ENCODE results near the gene TMPRSS6. TPM values are rescaled to one million over a fixed set of nuclear protein-coding genes. Genes with fewer than 3 reads are reported as not detected.

Gene TMPRSS6
- not detected for total RNA-seq
- not detected for polyA plus RNA-seq
- long read RNA-seq, donor 1, result 0 reads
- long read RNA-seq, donor 2, result 0 reads
- long read RNA-seq, donor 3, result 0 reads
- long read RNA-seq, donor 4, result 0 reads

DNA sequence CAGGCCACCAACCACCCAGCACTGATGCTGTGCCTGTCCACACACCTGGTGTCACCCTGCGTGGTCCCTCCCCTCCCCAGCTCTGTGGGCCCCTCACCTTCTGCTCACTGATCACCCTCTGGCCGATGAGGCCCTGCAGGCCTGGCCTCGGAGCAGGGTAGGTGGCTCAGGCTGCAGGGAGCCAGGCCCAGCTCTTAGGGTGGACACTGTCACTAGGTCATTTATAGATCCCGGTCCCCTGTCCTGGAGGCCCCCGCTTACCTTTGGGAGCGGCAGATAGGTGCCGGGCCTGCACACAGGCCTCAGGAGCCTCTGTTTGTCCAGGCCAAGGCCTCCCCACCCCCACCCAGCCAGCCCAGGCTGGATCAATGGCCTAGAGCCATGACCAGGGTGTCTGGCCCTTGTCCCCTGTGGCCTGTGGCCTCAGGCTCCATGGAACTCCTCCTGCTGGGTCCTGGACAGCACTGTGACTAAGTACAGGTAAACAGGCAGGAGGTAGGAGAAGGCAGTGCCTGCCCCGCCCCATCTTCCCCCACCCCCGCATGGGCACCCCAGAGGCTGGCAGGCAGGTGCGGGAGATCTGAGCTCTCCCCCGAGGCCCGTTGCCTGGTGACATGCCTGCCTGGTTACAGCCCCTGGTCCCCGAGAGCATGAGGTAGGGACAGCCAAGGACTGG, at the start of gene TMPRSS6:
TMPRSS6 (minus strand) TSS at position 472 of the 676 bp plus-strand sequence. CDS start 6,296 bp downstream, outside the sequence.
- WGBS, result 83% methylated on average over 13 of the region's 13 CpGs
- ATAC-seq (peak in 1 of 2 donors; percentile 9), DNase-seq (peak in 1 of 3 donors; percentile 28)
- H3K9me3 ChIP-seq (ENCODE audit: control insufficient read depth, low read length), result no peaks in the 10 kb centered on the region
- H3K4me1 ChIP-seq (ENCODE audit: control insufficient read depth, insufficient read depth, low read length), result no peaks in the 10 kb centered on the region
- no peak within 1 kb of the TSS for H3K4me3 ChIP-seq (ENCODE audit: low read length)
- H3K27ac ChIP-seq (ENCODE audit: low read length), result no peak within 1 kb of the TSS
- H3K27me3 ChIP-seq (ENCODE audit: control insufficient read depth, insufficient read depth), result no peaks in the 10 kb centered on the region
- intact Hi-C loops (cut with DNase I), result no loop called here

- ATAC-seq (no peak), DNase-seq (no peak)
- H3K4me3 ChIP-seq (ENCODE audit: low read length), result no peak overlapping the region
- no peaks in the 10 kb centered on the region for H3K4me1 ChIP-seq (ENCODE audit: control insufficient read depth, insufficient read depth, low read length)
- H3K9me3 ChIP-seq (ENCODE audit: control insufficient read depth, low read length), result no peaks in the 10 kb centered on the region
- H3K27ac ChIP-seq (ENCODE audit: low read length), result no peak overlapping the region
- H3K27me3 ChIP-seq (ENCODE audit: control insufficient read depth, insufficient read depth), result no peaks in the 10 kb centered on the region
- WGBS, result 79% methylated on average over 5 of the region's 5 CpGs
- intact Hi-C loops (cut with DNase I), result no loop called here
Measured at GRCh38 chr22:37158963-37159290, 49.4 kb upstream of the TMPRSS6 start.

DNA sequence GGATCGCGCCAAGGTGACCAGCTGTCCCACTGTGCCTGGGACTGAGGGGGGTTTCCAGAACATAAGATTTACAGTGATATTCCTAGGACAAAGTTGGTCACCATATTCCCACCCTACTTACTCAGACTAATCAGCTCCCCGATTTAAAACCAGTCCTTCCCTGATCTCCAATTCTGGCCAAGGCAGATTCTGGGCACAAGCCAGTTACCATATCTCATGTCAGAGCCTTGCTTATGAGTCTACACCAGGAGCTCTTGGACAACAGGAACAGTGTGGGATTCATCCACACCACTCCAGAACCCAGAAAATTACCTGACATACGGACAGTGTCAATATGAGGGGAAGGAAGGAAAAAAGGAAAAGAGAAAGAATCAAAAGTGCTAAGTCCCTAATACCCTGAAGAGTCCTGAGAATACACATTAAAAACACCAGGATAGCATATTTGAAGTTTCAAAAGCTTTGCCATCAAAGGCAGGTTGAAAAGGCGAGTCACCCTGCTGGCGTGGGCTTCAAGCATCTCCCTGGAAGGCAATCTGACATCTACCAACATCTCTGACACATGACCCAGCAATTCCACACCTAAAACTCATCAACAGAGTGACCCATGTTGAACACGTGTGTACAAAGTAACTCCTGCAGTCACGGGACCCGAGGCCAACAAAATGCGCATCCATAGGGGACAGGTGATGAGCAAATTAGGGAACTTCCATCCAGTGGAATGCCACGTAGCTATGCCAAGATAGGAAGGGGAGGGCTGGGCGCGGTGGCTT, 48.2 kb upstream of the TMPRSS6 start:
- ATAC-seq, result no peak
- no peaks in the 10 kb centered on the region for H3K9me3 ChIP-seq (ENCODE audit: control insufficient read depth, low read length)
- H3K27ac ChIP-seq (ENCODE audit: low read length), result no peak overlapping the region
- intact Hi-C loops (cut with DNase I), result no loop called here
- H3K27me3 ChIP-seq (ENCODE audit: control insufficient read depth, insufficient read depth), result no peaks in the 10 kb centered on the region
- H3K4me3 ChIP-seq (ENCODE audit: low read length), result no peak overlapping the region
- DNase-seq, result peak in 1 of 3 donors; percentile 42
- H3K4me1 ChIP-seq (ENCODE audit: control insufficient read depth, insufficient read depth, low read length), result no peaks in the 10 kb centered on the region
- WGBS, result 77% methylated on average over 13 of the region's 13 CpGs

GRCh38 chr22:37156686-37157435, 47.3 kb upstream of the TMPRSS6 start:
- Histone ChIP-seq H3K27ac (ENCODE audit: low read length) (no peak overlapping the region), H3K4me1 (ENCODE audit: control insufficient read depth, insufficient read depth, low read length) (no peaks in the 10 kb centered on the region), H3K9me3 (ENCODE audit: control insufficient read depth, low read length) (no peaks in the 10 kb centered on the region), H3K27me3 (ENCODE audit: control insufficient read depth, insufficient read depth) (no peaks in the 10 kb centered on the region), H3K4me3 (ENCODE audit: low read length) (no peak overlapping the region)
- DNase-seq, result peak in 1 of 3 donors; percentile 28
- 78% methylated on average over 13 of the region's 13 CpGs for WGBS
- intact Hi-C loops (cut with DNase I), result no loop called here
- no peak for ATAC-seq

DNA sequence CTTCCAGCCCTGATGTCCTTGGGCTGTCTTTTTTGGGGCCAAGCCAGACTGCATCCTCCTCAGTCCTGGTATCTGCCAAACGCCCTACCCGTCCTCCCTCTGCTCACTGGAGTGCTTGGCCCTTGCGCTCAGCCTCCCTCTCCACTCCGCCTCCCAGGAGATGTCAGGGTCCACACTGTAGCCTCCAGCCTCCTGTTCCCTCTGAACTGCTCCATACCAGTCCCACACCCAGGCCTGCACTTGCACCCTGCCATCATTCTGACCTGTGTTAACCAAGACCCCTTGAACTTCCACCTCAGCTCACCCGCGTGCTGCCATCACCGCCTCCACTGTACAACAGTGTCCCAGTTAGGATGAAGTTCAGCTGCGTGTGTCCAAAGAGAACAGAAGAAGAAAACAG, 46.5 kb upstream of the TMPRSS6 start:
- ATAC-seq, result no peak
- Histone ChIP-seq H3K9me3 (ENCODE audit: control insufficient read depth, low read length) (no peaks in the 10 kb centered on the region), H3K27me3 (ENCODE audit: control insufficient read depth, insufficient read depth) (no peaks in the 10 kb centered on the region), H3K4me3 (ENCODE audit: low read length) (no peak overlapping the region), H3K27ac (ENCODE audit: low read length) (no peak overlapping the region), H3K4me1 (ENCODE audit: control insufficient read depth, insufficient read depth, low read length) (no peaks in the 10 kb centered on the region)
- peak in 1 of 3 donors; percentile 23 for DNase-seq
- 93% methylated on average over 8 of the region's 8 CpGs for WGBS
- intact Hi-C loops (cut with DNase I), result no loop called here

DNA sequence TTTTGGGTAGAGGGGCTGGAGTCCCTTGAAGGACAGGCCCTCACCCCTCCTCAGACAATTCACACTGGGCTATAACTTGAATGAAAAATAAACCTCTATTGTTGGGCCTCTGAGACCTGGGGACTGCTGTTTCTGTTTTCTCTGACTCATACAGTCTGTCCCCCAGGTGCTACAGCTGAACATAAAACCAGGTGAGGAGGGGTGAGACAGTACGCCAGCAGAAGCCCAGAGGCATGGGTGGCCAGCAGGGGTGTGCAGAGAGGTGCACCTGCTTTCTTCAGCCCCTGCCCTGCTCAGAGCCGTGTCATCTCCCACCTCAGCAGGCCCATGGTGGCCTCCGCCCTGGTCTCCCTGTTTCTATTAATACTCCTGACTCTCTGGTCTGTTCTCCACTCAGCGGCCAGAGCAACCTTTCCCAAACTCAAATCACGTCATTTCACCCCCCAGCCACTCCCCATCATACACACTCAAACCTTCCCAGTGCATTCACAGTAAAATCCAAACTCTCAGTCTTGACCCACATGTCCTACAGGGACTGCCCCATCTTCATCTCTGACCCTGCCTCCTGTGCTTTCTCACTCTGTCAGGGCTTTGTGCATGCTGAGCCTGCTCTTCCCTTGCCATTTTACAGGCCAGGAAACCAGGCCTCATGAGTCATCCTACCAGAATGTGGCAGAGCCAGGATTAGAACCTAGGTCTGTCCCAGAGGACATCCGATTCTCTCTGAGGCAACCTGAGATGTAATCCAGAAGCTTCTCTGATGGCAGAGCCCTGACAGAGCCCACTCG, 45.6 kb upstream of the TMPRSS6 start:
- Histone ChIP-seq H3K27me3 (ENCODE audit: control insufficient read depth, insufficient read depth) (no peaks in the 10 kb centered on the region), H3K4me3 (ENCODE audit: low read length) (no peak overlapping the region), H3K27ac (ENCODE audit: low read length) (no peak overlapping the region), H3K4me1 (ENCODE audit: control insufficient read depth, insufficient read depth, low read length) (no peaks in the 10 kb centered on the region), H3K9me3 (ENCODE audit: control insufficient read depth, low read length) (no peaks in the 10 kb centered on the region)
- DNase-seq (peak in 1 of 3 donors; percentile 32), ATAC-seq (no peak)
- intact Hi-C loops (cut with DNase I), result no loop called here
- 87% methylated on average over 7 of the region's 7 CpGs for WGBS

DNA sequence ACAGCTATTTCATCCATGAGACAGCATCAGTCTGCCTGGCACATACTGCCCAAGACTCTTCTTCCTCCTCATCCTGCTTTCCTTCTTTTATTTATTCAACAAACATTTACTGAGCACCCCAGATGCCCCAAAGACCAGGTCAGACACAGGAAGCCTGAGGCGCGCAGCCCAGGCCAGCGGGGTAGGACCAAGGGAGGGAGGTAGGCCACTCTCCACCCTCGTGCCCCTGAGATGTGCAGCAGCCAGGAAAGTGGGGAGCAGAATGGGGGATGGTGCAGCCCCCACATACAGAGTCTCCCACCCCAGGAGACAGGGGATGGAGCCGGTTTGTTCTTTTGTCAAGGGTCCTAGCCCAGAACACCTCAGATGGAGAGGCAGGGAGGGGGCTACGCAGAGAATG, 44.4 kb upstream of the TMPRSS6 start:
- H3K4me3 ChIP-seq (ENCODE audit: low read length), result no peak overlapping the region
- no peaks in the 10 kb centered on the region for H3K27me3 ChIP-seq (ENCODE audit: control insufficient read depth, insufficient read depth)
- H3K27ac ChIP-seq (ENCODE audit: low read length), result no peak overlapping the region
- intact Hi-C loops (cut with DNase I), result no loop called here
- no peaks in the 10 kb centered on the region for H3K4me1 ChIP-seq (ENCODE audit: control insufficient read depth, insufficient read depth, low read length)
- WGBS, result 89% methylated on average over 6 of the region's 6 CpGs
- DNase-seq (no peak), ATAC-seq (no peak)
- no peaks in the 10 kb centered on the region for H3K9me3 ChIP-seq (ENCODE audit: control insufficient read depth, low read length)

- no peak overlapping the region for H3K27ac ChIP-seq (ENCODE audit: low read length)
- no peak overlapping the region for H3K4me3 ChIP-seq (ENCODE audit: low read length)
- DNase-seq (no peak), ATAC-seq (no peak)
- intact Hi-C loops (cut with DNase I), result no loop called here
- no peaks in the 10 kb centered on the region for H3K4me1 ChIP-seq (ENCODE audit: control insufficient read depth, insufficient read depth, low read length)
- no peaks in the 10 kb centered on the region for H3K27me3 ChIP-seq (ENCODE audit: control insufficient read depth, insufficient read depth)
- no peaks in the 10 kb centered on the region for H3K9me3 ChIP-seq (ENCODE audit: control insufficient read depth, low read length)
Measured at GRCh38 chr22:37151401-37151800, 41.9 kb upstream of the TMPRSS6 start.

DNA sequence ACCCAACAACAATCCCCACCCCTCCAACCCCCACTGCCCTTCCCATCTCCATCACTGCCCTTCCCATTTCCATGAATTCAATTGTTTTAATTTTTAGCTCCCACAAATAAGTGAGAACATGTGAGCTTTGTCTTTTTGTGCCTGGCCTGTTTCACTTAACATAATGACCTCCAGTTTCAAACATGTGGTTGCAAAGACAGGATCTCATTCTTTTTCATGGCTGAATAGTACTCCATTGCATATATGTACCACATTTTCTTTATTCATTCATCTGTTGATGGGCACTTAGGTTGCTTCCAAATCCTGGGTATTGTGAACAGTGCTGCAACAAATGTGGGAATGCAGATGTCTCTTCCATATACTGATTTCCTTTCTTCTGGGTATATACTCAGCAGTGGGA, 41.2 kb upstream of the TMPRSS6 start:
- Histone ChIP-seq H3K4me3 (ENCODE audit: low read length) (no peak overlapping the region), H3K9me3 (ENCODE audit: control insufficient read depth, low read length) (no peaks in the 10 kb centered on the region), H3K4me1 (ENCODE audit: control insufficient read depth, insufficient read depth, low read length) (no peaks in the 10 kb centered on the region), H3K27me3 (ENCODE audit: control insufficient read depth, insufficient read depth) (no peaks in the 10 kb centered on the region), H3K27ac (ENCODE audit: low read length) (no peak overlapping the region)
- intact Hi-C loops (cut with DNase I), result no loop called here
- DNase-seq (no peak), ATAC-seq (no peak)

DNA sequence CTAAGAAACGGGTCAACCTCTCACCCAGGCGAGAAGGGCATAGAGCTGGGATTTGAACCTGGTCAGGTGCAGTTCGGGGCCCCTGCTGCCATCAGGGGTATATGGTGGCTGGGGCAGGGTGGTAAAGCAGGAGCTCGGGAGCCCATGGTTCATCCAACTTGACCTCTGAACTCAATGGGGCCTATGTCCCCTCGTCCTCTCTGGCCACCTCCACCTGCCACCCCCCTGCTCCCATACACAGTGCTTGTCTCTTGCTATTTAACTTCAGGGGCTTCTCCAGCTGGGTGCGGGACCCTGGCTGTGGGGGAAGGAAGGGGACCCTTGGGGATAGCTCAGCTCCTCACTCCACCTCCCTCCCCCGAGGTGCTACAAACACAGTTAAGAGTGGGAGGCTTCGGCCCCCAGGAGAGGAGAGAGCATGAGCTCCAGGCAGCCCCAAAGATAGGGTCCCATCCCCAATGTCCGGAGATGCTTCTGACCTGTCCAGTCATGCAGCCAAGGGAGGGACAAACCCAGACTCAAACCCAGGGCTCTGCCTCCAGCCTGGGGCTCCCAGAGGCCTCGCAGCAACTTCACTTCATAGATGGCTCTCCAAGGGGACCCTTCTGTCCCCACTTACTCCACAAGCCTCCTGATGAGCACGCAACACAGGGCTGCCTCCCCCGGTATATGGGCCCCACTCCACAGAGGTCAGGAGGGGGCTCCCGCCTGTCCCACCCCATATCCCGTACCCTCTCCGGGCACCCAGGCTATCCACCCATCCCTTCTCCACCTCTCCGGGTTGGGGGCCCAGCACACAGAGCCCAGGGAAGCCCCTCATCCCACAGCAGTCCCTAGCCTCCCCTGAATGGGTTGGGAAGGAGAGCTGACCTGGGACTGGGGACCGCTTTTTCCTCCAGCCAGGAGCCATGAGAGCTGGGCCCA, 39.5 kb upstream of the TMPRSS6 start:
- Histone ChIP-seq H3K4me1 (ENCODE audit: control insufficient read depth, insufficient read depth, low read length) (no peaks in the 10 kb centered on the region), H3K27ac (ENCODE audit: low read length) (no peak overlapping the region), H3K9me3 (ENCODE audit: control insufficient read depth, low read length) (no peaks in the 10 kb centered on the region), H3K27me3 (ENCODE audit: control insufficient read depth, insufficient read depth) (no peaks in the 10 kb centered on the region), H3K4me3 (ENCODE audit: low read length) (no peak overlapping the region)
- intact Hi-C loops (cut with DNase I), result no loop called here
- DNase-seq (peak in 2 of 3 donors; percentile 15 to 38), ATAC-seq (peak; percentile 17 to 31)
- WGBS, result 85% methylated on average over 17 of the region's 17 CpGs
